CD14-positive monocyte (primary cell): Measurements from ENCODE around the gene ELMO1. TPM values are rescaled to one million over a fixed set of nuclear protein-coding genes. Genes with fewer than 3 reads are reported as not detected.

Source experiments
- DNase-seq, 3 donors: peaks; one replicate each; pipeline ENCODE4 v3.0.0-alpha.2; 2011 to 2022
- H2AFZ ChIP-seq: 2 replicates; pipeline ENCODE4 v1.6.0; 2012; ENCODE audit warnings: mild to moderate bottlenecking, low read depth, low read length, inconsistent platforms; ENCODE audit not compliant: insufficient read depth, poor library complexity, severe bottlenecking
- H3K27ac ChIP-seq, 2 donors: 1 replicate in 1 of 2; 2 replicates in 1 of 2; pipeline ENCODE4 v1.5.1; 2012 to 2013; ENCODE audit warnings: low read length in 2 of 2, control low read depth in 1 of 2, inconsistent platforms in 1 of 2, low read depth in 1 of 2, mild to moderate bottlenecking in 1 of 2
- H3K27me3 ChIP-seq, 2 donors: one replicate each; pipeline versions ENCODE4 v1.6.0 to v1.6.1; 2011 to 2013; ENCODE audit warnings: low read length in 2 of 2; ENCODE audit not compliant: control insufficient read depth in 2 of 2, insufficient read depth in 2 of 2
- H3K36me3 ChIP-seq, 2 donors: replicated peaks in 1 of 2; 1 replicate in 1 of 2; 2 replicates in 1 of 2; pipeline versions ENCODE4 v1.5.1 to v1.6.1; 2012 to 2013; ENCODE audit warnings: low read length in 2 of 2, control low read depth in 1 of 2, inconsistent platforms in 1 of 2, mild to moderate bottlenecking in 1 of 2; ENCODE audit not compliant: insufficient read depth in 2 of 2, control insufficient read depth in 1 of 2
- H3K4me1 ChIP-seq, 2 donors: 1 replicate in 1 of 2; 2 replicates in 1 of 2; pipeline versions ENCODE4 v1.5.1 to v1.6.1; 2012 to 2013; ENCODE audit warnings: low read length in 2 of 2, control low read depth in 1 of 2, inconsistent platforms in 1 of 2, mild to moderate bottlenecking in 1 of 2, moderate library complexity in 1 of 2; ENCODE audit not compliant: insufficient read depth in 2 of 2, control insufficient read depth in 1 of 2
- H3K4me2 ChIP-seq: replicated peaks from 2 replicates; pipeline ENCODE3; 2012; ENCODE audit warnings: low read length, moderate library complexity, mild to moderate bottlenecking; ENCODE audit not compliant: poor library complexity, severe bottlenecking; ENCODE audit errors: extremely low read depth
- H3K4me3 ChIP-seq, 3 experiments: fragments of 200-600 bp in 1 of 3; sonication (generic) in 1 of 3; replicated peaks in 1 of 3; 1 replicate in 2 of 3; 2 replicates in 1 of 3; pipeline ENCODE4 v1.5.1; 2011 to 2013; ENCODE audit warnings: low read length in 3 of 3, mild to moderate bottlenecking in 3 of 3, control low read depth in 2 of 3, low read depth in 2 of 3, inconsistent platforms in 1 of 3, moderate library complexity in 1 of 3
- H3K79me2 ChIP-seq: 2 replicates; pipeline ENCODE4 v1.6.0; 2012; ENCODE audit warnings: mild to moderate bottlenecking, control low read depth, inconsistent platforms, low read length, moderate library complexity; ENCODE audit not compliant: insufficient read depth
- H3K9ac ChIP-seq: 2 replicates; pipeline ENCODE4 v1.6.0; 2017; ENCODE audit warnings: low read length, mild to moderate bottlenecking; ENCODE audit not compliant: insufficient read depth, poor library complexity, severe bottlenecking
- H3K9me3 ChIP-seq, 2 donors: replicated peaks in 1 of 2; 1 replicate in 1 of 2; 2 replicates in 1 of 2; pipeline versions ENCODE4 v1.5.1 to v1.6.1; 2012 to 2013; ENCODE audit warnings: low read length in 2 of 2, control low read depth in 1 of 2; ENCODE audit not compliant: control insufficient read depth in 1 of 2, insufficient read depth in 1 of 2
- H4K20me1 ChIP-seq: 2 replicates; pipeline ENCODE4 v1.6.0; 2012; ENCODE audit warnings: mild to moderate bottlenecking, low read length, control low read depth, moderate library complexity; ENCODE audit not compliant: insufficient read depth
- H3K27ac Mint-ChIP-seq, 7 donors: one replicate each; pipeline ENCODE4 v1.8.0; 2020; ENCODE audit warnings: mild to moderate bottlenecking in 7 of 7, mixed read lengths in 7 of 7, moderate library complexity in 6 of 7, inconsistent platforms in 2 of 7
- H3K27me3 Mint-ChIP-seq, 3 donors: one replicate each; pipeline ENCODE4 v1.8.0; 2021 to 2022; ENCODE audit warnings: low read depth in 3 of 3, mild to moderate bottlenecking in 3 of 3, mixed read lengths in 3 of 3, moderate library complexity in 3 of 3, inconsistent platforms in 1 of 3
- H3K36me3 Mint-ChIP-seq, 2 donors: one replicate each; pipeline ENCODE4 v1.8.0; 2020; ENCODE audit warnings: mixed read lengths in 2 of 2, inconsistent platforms in 1 of 2, mild to moderate bottlenecking in 1 of 2
- H3K4me1 Mint-ChIP-seq: one replicate; pipeline ENCODE4 v1.8.0; 2020; ENCODE audit warnings: mild to moderate bottlenecking, mixed read lengths
- H3K4me3 Mint-ChIP-seq, 2 donors: one replicate each; pipeline ENCODE4 v1.8.0; 2020; ENCODE audit warnings: mild to moderate bottlenecking in 2 of 2, mixed read lengths in 2 of 2, moderate library complexity in 1 of 2
- H3K9me3 Mint-ChIP-seq, 7 donors: one replicate each; pipeline ENCODE4 v1.8.0; 2020 to 2022; ENCODE audit warnings: mixed read lengths in 7 of 7, mild to moderate bottlenecking in 6 of 7, moderate library complexity in 6 of 7, inconsistent platforms in 2 of 7
- WGBS: methylation state at CpG from one replicate; pipeline ENCODE4 v1.1.5; 2013; ENCODE audit warnings: missing lambda C conversion rate; ENCODE audit not compliant: insufficient coverage; 5-methylcytosine and 5-hydroxymethylcytosine counted together
- intact Hi-C, 2 donors: fragments of 100-400 bp; cut with micrococcal nuclease; formaldehyde crosslinking; loops; one replicate each; pipeline versions ENCODE4 v1.15.0 to v1.15.1; 2023
- polyA plus RNA-seq, 3 donors: library from polyadenylated mRNA; depleted of rRNA in 1 of 3; unstranded in 2 of 3; stranded (reverse) in 1 of 3; fragments of 300-500 nt in 2 of 3; fragments of >200 nt in 1 of 3; fragmentation: Illumina TruSeq in 2 of 3; gene quantifications; 1 replicate in 2 of 3; 2 replicates in 1 of 3; pipeline ENCODE4 v1.2.3, GENCODE V29; 2012 to 2021
- TF ChIP-seq, protein P1 (sequence below): fragments of 200-600 bp; IDR thresholded peaks from one replicate; pipeline ENCODE4 v1.8.0; 2022; ENCODE audit warnings: antibody characterized with exemption, mild to moderate bottlenecking

The ELMO1 gene
- polyA plus RNA-seq, 3 donors: 46.6 to 50.2 (median 46.7) TPM

DNA sequence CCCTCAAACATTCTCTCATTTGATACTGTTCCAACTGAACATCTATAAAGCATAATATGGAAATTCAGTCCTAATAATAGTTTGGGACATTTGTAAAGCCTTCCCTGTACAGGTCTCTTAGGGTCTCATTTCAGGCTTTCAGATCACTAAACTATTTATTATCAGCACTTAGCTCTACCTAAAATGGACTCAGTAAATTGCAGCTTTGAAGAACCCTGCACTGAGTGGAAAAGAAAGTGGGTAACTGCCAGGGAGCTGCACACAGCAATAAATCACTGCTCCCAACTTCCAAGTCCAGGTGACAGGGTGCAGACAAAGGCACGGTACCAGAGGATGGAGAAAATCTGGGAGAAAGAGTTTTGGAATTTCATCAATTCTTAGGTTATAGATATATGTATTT, 559.5 kb downstream of the ELMO1 start:
- peaks cover 62 to 65% of the 10 kb centered on the region in 2 donors for H3K36me3 Mint-ChIP-seq
- intact Hi-C loops: no loop called here
- H3K9ac ChIP-seq: no peak overlapping the region
- H3K79me2 ChIP-seq: no peaks in the 10 kb centered on the region
- no CpG with 5 or more reads among the region's 1 CpG for WGBS
- no peak overlapping the region for H3K4me2 ChIP-seq
- no peak overlapping the region for H2AFZ ChIP-seq
- peaks cover 37 to 99% of the 10 kb centered on the region in 2 donors for H3K36me3 ChIP-seq
- H3K27ac Mint-ChIP-seq: no peak overlapping the region
- no peak for DNase-seq
- H3K9me3 Mint-ChIP-seq: no peaks in the 10 kb centered on the region
- no peaks in the 10 kb centered on the region for H3K9me3 ChIP-seq
- H3K27me3 Mint-ChIP-seq: no peaks in the 10 kb centered on the region
- H4K20me1 ChIP-seq: peaks cover 3% of the 10 kb centered on the region
- TF ChIP-seq, protein P1, sequence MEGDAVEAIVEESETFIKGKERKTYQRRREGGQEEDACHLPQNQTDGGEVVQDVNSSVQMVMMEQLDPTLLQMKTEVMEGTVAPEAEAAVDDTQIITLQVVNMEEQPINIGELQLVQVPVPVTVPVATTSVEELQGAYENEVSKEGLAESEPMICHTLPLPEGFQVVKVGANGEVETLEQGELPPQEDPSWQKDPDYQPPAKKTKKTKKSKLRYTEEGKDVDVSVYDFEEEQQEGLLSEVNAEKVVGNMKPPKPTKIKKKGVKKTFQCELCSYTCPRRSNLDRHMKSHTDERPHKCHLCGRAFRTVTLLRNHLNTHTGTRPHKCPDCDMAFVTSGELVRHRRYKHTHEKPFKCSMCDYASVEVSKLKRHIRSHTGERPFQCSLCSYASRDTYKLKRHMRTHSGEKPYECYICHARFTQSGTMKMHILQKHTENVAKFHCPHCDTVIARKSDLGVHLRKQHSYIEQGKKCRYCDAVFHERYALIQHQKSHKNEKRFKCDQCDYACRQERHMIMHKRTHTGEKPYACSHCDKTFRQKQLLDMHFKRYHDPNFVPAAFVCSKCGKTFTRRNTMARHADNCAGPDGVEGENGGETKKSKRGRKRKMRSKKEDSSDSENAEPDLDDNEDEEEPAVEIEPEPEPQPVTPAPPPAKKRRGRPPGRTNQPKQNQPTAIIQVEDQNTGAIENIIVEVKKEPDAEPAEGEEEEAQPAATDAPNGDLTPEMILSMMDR: no peak
- no peak overlapping the region for H3K27ac ChIP-seq
- no peak overlapping the region for H3K4me3 ChIP-seq
- H3K4me1 ChIP-seq: peaks cover 9% of the 10 kb centered on the region in 2 donors
- H3K4me1 Mint-ChIP-seq: peaks cover 14% of the 10 kb centered on the region
- H3K4me3 Mint-ChIP-seq: no peak overlapping the region
- no peaks in the 10 kb centered on the region for H3K27me3 ChIP-seq

- peaks cover 60 to 66% of the 10 kb centered on the region in 2 donors for H3K36me3 Mint-ChIP-seq
Measured at GRCh38 chr7:36887969-36888368, 560.7 kb downstream of the ELMO1 start.

More at GRCh38 chr7:36887969-36888368, 560.7 kb downstream of the ELMO1 start:
- intact Hi-C loops: no loop called here
- Mint-ChIP-seq H3K27ac (no peak overlapping the region), H3K27me3 (no peaks in the 10 kb centered on the region), H3K4me3 (no peak overlapping the region), H3K4me1 (peaks cover 14% of the 10 kb centered on the region), H3K9me3 (peaks cover 0 to 2% (median 0%) of the 10 kb centered on the region in 7 donors)
- Histone ChIP-seq H3K4me1 (peaks cover 9% of the 10 kb centered on the region in 2 donors), H3K9me3 (no peaks in the 10 kb centered on the region), H2AFZ (no peak overlapping the region), H3K36me3 (peaks cover 31 to 99% of the 10 kb centered on the region in 2 donors), H3K4me3 (no peak overlapping the region), H4K20me1 (peaks cover 3% of the 10 kb centered on the region), H3K79me2 (no peaks in the 10 kb centered on the region), H3K4me2 (no peak overlapping the region), H3K27me3 (no peaks in the 10 kb centered on the region), H3K27ac (no peak overlapping the region), H3K9ac (no peak overlapping the region)
- DNase-seq: no peak
- WGBS: 100% methylated on average over 1 of the region's 2 CpGs
- TF ChIP-seq, protein P1: no peak
